Glutamatergic neuron (in vitro differentiated cells): Measurements from ENCODE around the gene GLDN. TPM values are rescaled to one million over a fixed set of nuclear protein-coding genes. Genes with fewer than 3 reads are reported as not detected.

Experiments used
- DNase-seq: peaks from one replicate; pipeline ENCODE4 v3.0.0; 2022
- H3K27ac Mint-ChIP-seq: one replicate; pipeline ENCODE4 v1.8.0; 2020; ENCODE audit warnings: mild to moderate bottlenecking, mixed read lengths, inconsistent platforms; ENCODE audit not compliant: unreplicated experiment
- H3K27me3 Mint-ChIP-seq: one replicate; pipeline ENCODE4 v1.8.0; 2020; ENCODE audit warnings: mild to moderate bottlenecking, moderate library complexity, mixed read lengths, inconsistent platforms; ENCODE audit not compliant: unreplicated experiment
- H3K36me3 Mint-ChIP-seq: one replicate; pipeline ENCODE4 v1.8.0; 2020; ENCODE audit warnings: mild to moderate bottlenecking, mixed read lengths, inconsistent platforms; ENCODE audit not compliant: unreplicated experiment
- H3K4me1 Mint-ChIP-seq: one replicate; pipeline ENCODE4 v1.8.0; 2020; ENCODE audit warnings: mild to moderate bottlenecking, low read depth, mixed read lengths, inconsistent platforms; ENCODE audit not compliant: unreplicated experiment
- H3K4me3 Mint-ChIP-seq: one replicate; pipeline ENCODE4 v1.8.0; 2020; ENCODE audit warnings: mild to moderate bottlenecking, mixed read lengths, inconsistent platforms; ENCODE audit not compliant: unreplicated experiment
- H3K9me3 Mint-ChIP-seq: one replicate; pipeline ENCODE4 v1.8.0; 2020; ENCODE audit warnings: mild to moderate bottlenecking, moderate library complexity, mixed read lengths, inconsistent platforms; ENCODE audit not compliant: unreplicated experiment
- CTCF ChIP-seq: fragments of 200-600 bp; sonication (generic); IDR thresholded peaks from one replicate; pipeline ENCODE4 v1.5.0; 2021; ENCODE audit not compliant: partially characterized antibody, unreplicated experiment
- total RNA-seq: library from RNA; stranded (reverse); fragmentation: NEBNext Ultra II Directional; extraction: Animal tissue kit (Norgen Biotek cat#: 25700); gene quantifications from one replicate; pipeline ENCODE4 v1.2.1, GENCODE V29; 2021; ENCODE audit not compliant: unreplicated experiment

Gene GLDN
- total RNA-seq, 1 donor from 2014 or later = 0.56 TPM

- Mint-ChIP-seq H3K4me3 (no peak overlapping the region), H3K27ac (no peak overlapping the region), H3K27me3 (peaks cover 5% of the 10 kb centered on the region), H3K4me1 (peaks cover 3% of the 10 kb centered on the region), H3K9me3 (peaks cover 3% of the 10 kb centered on the region), H3K36me3 (no peaks in the 10 kb centered on the region)
- DNase-seq = no peak
- TF ChIP-seq CTCF = no peak
These were observed 55.5 kb downstream of the GLDN start for GRCh38 chr15:51396921-51397320.

DNA sequence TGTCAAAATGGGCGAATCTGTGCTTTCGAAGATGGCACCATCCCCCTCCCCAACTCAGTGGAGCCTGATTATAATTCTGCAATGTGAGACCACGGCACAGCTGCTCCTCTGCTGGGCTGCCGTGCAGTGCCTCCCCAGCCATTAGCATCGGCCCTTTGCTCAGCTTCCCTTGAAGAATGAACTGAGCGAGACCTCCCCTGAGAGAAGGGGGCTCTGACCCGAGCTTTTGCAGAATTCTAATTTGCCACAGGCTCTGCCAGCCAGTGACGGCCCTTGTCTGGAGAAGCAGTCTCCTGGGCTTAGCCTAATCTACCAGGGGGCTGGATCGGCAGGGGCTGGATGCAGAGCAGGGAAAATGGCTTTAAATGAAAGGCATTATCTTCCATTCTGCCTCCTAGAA is 57.2 kb downstream of the GLDN start:
- Mint-ChIP-seq H3K27me3 (peaks cover 5% of the 10 kb centered on the region), H3K27ac (no peak overlapping the region)

GRCh38 chr15:51401051-51401780 is 59.8 kb downstream of the GLDN start:
- Mint-ChIP-seq H3K9me3 (peaks cover 3% of the 10 kb centered on the region), H3K27ac (no peak overlapping the region), H3K4me3 (no peak overlapping the region), H3K27me3 (peaks cover 5% of the 10 kb centered on the region), H3K4me1 (peaks cover 3% of the 10 kb centered on the region), H3K36me3 (no peaks in the 10 kb centered on the region)
- DNase-seq = no peak
- no peak for TF ChIP-seq CTCF

More for the DNA sequence above, 57.2 kb downstream of the GLDN start:
- DNase-seq = peak; percentile 55
- no peak for TF ChIP-seq CTCF
- Mint-ChIP-seq H3K4me3 (no peak overlapping the region), H3K36me3 (no peaks in the 10 kb centered on the region), H3K4me1 (peaks cover 3% of the 10 kb centered on the region), H3K9me3 (peaks cover 3% of the 10 kb centered on the region)

GRCh38 chr15:51401872-51402517 is 60.5 kb downstream of the GLDN start:
- peak; percentile 62 for DNase-seq
- no peaks in the 10 kb centered on the region for H3K36me3 Mint-ChIP-seq
- H3K4me1 Mint-ChIP-seq = peaks cover 3% of the 10 kb centered on the region
- H3K9me3 Mint-ChIP-seq = peaks cover 3% of the 10 kb centered on the region
- no peak overlapping the region for H3K4me3 Mint-ChIP-seq
- peaks cover 5% of the 10 kb centered on the region for H3K27me3 Mint-ChIP-seq
- no peak overlapping the region for H3K27ac Mint-ChIP-seq
- peak; percentile 78 for TF ChIP-seq CTCF

DNA sequence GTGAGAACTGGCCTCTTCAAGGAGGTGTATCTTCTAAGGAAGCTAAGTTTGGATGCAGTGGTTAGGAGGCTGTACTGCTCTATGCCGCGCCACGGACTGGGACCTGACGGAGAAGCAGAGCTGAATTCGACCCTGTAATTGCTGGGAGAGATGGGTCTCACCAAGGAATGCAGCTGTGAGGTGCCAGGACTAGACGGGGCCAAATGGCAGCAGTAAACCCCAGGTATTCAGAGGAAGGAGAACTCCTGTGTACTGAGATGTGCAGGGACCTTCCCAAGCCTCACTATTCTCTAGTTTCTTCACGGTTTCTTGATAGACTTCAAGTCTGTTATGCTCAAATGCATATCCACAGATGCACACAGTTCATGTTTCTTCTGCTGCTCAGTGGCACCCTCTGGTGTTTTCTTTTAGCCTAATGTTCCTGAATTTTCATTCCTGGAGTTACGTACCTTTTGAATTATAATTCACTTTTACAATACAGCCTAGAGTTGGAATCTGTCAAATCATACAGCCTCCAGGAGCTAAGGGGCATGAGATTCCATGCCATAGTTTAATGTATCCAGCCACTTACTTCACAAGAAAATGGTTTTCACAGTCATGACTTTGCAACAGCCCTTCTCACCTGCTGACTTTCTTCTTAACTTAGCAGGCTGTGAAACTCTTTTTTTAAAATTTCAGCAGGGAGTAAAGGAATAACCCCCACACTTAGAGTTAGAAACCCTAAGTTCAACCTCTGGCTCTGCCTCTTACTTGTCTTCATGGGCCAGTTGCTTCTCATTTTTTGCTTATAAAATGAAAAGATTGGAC is 61.8 kb downstream of the GLDN start:
- peaks cover 3% of the 10 kb centered on the region for H3K9me3 Mint-ChIP-seq
- peak; percentile 73 for TF ChIP-seq CTCF
- DNase-seq = no peak
- H3K27me3 Mint-ChIP-seq = peaks cover 5% of the 10 kb centered on the region
- no peak overlapping the region for H3K27ac Mint-ChIP-seq
- H3K36me3 Mint-ChIP-seq = no peaks in the 10 kb centered on the region
- H3K4me1 Mint-ChIP-seq = peaks cover 3% of the 10 kb centered on the region
- H3K4me3 Mint-ChIP-seq = no peak overlapping the region
